ENCODE data around the gene CLDN10.

Gene CLDN10

DNA sequence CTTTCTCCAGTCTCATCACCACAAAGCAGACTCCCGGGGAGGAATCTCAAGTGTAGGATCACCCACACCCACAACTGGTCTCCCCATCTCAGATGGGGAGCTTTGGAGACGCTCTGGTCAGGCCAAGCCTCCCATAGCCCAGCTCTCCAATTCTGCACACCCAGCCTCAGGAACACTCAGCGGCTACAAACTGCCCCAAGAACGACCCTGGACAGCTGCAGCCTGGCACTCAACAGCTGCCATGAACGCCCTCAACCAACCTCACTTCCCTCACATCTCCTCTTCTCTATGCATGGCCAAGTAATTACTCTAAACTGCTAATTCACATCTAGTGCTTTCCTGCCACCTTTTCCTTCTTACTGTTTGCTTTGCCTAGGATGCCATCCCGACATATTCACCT is 49.4 kb downstream of the CLDN10 start:
- CTCF ChIA-PET: no interaction called here
- POLR2A ChIA-PET: no interaction called here
- TF ChIP-seq, protein P1, sequence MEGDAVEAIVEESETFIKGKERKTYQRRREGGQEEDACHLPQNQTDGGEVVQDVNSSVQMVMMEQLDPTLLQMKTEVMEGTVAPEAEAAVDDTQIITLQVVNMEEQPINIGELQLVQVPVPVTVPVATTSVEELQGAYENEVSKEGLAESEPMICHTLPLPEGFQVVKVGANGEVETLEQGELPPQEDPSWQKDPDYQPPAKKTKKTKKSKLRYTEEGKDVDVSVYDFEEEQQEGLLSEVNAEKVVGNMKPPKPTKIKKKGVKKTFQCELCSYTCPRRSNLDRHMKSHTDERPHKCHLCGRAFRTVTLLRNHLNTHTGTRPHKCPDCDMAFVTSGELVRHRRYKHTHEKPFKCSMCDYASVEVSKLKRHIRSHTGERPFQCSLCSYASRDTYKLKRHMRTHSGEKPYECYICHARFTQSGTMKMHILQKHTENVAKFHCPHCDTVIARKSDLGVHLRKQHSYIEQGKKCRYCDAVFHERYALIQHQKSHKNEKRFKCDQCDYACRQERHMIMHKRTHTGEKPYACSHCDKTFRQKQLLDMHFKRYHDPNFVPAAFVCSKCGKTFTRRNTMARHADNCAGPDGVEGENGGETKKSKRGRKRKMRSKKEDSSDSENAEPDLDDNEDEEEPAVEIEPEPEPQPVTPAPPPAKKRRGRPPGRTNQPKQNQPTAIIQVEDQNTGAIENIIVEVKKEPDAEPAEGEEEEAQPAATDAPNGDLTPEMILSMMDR (IDR thresholded peaks at IDR 0.05; ENCODE audit: control extremely low read depth, extremely low read depth, low read depth, missing control alignments): no peak
- no peak for DNase-seq (ENCODE audit: extremely low spot score)

DNA sequence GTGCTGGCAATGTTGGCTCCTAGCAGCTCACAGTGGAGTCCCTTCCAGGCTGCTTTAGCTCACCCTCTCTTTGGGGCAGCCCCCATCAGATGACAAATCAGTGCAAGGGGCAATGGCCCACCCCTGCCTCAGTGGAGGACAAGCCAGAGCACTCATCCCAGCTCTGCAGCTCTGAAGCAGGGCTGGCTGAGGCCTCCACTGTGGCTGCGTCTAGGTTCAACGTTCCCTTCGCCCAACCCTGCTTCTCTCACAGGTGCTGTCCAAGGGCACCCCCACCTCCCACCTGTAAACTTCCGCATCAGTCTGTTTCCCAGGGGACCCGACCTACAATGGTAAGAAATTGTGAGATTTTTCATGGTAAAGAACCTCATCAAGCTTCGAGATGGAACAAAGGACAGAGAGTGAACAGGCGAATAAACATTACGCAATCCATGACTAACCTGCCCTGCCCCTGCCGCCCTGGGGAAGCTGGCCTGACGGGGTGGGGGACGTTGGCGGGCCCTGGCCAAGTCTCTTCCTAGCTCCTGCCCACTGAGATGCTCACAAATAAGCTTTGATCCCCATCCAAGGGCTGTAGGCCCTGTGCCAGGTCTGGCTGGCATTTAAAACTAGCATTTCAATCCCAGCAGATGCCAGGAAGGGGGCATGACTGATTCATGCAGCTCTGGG is 51.5 kb downstream of the CLDN10 start:
- no peak for DNase-seq (ENCODE audit: extremely low spot score)
- POLR2A ChIA-PET: no interaction called here
- TF ChIP-seq, protein P1 (IDR thresholded peaks at IDR 0.05; ENCODE audit: control extremely low read depth, extremely low read depth, low read depth, missing control alignments): no peak
- CTCF ChIA-PET: interaction anchor here (1.7 to 2.2 kb wide), 2 partner anchors 20 to 230 kb away, joined by 6 to 12 read pairs; no protein-coding TSS in a partner anchor

DNA sequence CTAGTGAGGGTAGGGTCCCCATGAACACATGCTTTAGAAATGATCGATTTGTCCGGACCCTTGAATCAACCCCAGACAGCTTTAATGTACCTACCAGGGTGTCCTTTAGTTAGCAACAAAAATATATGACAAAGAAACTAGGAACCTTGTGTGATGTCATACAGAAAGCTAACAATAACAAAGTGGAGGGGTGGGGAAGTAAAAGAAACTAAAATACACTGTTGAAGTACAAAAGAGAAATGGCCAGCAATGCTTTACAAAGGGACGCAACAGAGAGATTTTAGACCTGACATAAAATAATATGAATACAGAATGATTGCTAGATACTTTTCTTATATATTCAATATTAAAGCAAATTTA is 52.0 kb downstream of the CLDN10 start:
- DNase-seq (ENCODE audit: extremely low spot score): no peak
- POLR2A ChIA-PET: no interaction called here
- TF ChIP-seq, protein P1 (IDR thresholded peaks at IDR 0.05; ENCODE audit: control extremely low read depth, extremely low read depth, low read depth, missing control alignments): no peak
- CTCF ChIA-PET: interaction anchor here (1.7 to 2.2 kb wide), 2 partner anchors 20 to 229 kb away, joined by 6 to 12 read pairs; no protein-coding TSS in a partner anchor

DNA sequence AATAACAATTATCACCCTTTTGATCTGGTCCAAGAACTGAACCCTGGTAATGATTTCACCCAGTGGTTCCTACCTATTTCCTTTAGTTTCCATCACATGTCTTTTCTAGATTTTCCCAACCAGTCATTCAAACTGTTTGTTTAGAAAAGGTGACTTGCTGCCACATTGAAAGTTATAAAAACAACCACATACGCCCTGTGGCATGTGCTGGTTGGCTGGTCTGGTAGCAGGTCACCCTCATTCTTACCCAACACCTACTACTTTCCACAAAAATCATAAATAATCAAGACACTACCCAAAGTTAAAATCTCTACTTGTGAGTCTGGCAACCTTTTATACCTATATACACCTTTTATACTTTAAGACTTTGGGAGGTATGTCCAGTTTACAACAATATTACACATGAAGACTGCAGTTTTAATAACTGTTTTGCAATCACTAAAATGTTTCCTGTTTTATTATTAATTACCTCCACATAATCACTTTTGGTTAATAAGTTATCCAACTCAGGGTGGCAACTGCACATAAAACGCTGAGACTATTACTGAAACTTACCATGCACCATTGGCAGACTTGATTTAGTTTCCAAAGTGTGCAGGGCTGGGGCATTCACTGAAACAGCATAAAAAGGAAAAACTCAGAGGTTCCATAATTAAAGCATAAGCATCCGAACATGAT is 53.1 kb downstream of the CLDN10 start:
- POLR2A ChIA-PET: no interaction called here
- TF ChIP-seq, protein P1 (IDR thresholded peaks at IDR 0.05; ENCODE audit: control extremely low read depth, extremely low read depth, low read depth, missing control alignments): no peak
- DNase-seq (ENCODE audit: extremely low spot score): no peak
- CTCF ChIA-PET: no interaction called here

DNA sequence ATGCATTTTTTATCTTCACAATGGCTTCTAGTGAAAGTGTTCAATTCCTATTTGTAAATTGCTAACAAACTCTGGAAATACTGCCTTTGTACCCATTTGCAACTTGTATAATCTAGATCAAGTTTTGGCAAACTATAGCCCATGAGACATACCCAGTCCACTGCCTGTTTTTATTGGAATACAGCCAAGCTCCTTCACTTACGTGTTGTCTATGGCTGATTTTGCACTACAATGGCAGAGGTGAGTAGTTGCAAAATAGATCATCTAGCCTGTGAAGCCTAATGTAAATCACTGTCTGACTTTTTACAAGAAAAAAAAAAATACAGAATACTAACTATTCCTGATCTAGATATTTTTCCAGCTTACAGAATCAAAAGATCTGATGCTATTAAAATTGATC is 54.8 kb downstream of the CLDN10 start:
- CTCF ChIA-PET: interaction anchor here (0.9 kb wide), 1 partner anchor 12 kb away, joined by 3 read pairs; no protein-coding TSS in a partner anchor
- POLR2A ChIA-PET: no interaction called here
- TF ChIP-seq, protein P1 (IDR thresholded peaks at IDR 0.05; ENCODE audit: control extremely low read depth, extremely low read depth, low read depth, missing control alignments): no peak
- no peak for DNase-seq (ENCODE audit: extremely low spot score)

DNA sequence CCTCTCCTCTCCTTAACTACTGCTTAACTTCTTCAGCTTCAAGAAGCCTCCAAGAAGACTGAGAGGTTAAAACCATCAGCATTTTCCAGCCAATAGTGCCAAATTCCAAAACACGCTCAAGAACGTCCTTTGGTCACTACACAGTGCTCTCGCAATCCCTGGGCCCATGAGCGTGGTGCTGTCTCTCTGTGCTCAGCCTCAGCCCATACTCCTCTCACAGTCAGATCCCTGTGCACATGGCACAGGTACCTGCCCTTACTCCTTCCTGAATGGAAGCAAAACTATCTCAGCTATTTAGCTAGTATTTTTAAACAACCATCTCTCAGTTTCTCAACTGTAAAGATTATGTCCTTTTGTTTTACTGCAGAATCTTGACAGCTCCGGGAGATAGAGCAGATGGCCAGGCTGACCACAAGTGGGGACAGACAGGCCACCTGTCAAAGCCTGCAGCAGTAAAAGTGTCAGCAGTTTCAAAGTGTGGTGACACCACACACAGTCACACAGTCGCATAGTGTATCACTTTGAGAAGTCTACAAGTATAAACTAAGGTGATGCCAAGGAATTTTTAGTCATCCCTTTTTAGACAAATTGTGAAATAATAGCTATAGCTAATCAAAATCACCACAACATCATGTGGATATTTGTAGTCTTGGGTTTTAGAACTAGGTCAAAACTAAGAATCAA is 56.3 kb downstream of the CLDN10 start:
- ChIA-PET CTCF (interaction anchor here (0.8 to 2.8 kb wide), 6 partner anchors 9 to 225 kb away, joined by 3 to 13 read pairs (median 4); no protein-coding TSS in a partner anchor), POLR2A (no interaction called here)
- DNase-seq (ENCODE audit: extremely low spot score): no peak
- TF ChIP-seq, protein P1 (IDR thresholded peaks at IDR 0.05; ENCODE audit: control extremely low read depth, extremely low read depth, low read depth, missing control alignments): no peak
